ENCODE data around the gene DIPK1B. TPM values are rescaled to one million over a fixed set of nuclear protein-coding genes. Genes with fewer than 3 reads are reported as not detected.

Gene DIPK1B
- 3.0 TPM for total RNA-seq

DNA sequence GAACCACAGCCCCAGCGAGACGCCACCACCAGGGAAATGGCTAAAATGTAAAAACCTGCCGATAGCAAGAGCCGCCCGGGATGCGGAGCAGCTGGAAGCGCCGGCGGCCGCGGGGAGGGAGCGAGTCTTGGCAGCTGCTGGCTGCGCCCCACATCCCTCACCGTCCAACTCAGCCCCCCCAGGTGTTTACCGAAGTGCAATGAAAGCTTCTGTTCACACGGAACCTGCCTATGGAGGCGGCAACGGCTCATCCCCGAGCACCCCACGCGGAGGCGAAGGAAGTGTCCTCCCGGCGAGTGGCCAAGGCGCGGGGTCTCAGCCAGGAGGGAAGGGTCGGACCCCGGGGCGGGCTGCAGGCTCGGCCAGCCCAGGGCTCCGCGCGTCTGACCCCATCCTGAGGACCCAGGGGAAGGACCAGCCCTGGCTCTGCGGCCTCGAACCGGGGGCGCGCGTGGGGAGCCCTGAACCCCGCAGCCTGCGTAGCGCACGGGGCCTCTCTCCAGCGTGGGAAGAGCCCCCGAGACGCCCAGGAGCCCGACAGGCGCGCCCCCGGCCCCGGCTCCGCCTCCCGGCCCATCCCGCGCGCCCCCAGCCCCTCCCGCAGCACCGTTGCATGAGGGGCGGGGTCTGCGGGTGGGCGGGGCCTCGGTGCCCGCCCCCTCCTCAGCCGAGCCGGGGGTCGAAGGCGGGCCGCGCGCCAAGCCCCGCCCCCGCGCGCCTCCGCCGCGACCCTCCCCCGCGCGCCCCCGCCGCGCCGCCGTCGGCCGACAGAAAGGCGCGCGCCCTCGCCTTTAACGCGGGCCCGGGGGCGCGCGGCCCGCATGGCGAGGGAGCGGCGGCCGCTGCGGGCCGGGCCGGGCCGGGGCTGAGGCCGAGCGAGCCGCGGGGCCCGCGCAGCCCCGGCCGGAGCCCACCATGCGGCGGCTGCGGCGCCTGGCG lies at the start of gene DIPK1B:
TSS of gene DIPK1B (plus strand) at position 822 of the 939 bp plus-strand sequence. CDS start at position 916, 94 bp downstream.
- no peak for DNase-seq (ENCODE audit: low spot score)
- ATAC-seq: peak; percentile 24

DNA sequence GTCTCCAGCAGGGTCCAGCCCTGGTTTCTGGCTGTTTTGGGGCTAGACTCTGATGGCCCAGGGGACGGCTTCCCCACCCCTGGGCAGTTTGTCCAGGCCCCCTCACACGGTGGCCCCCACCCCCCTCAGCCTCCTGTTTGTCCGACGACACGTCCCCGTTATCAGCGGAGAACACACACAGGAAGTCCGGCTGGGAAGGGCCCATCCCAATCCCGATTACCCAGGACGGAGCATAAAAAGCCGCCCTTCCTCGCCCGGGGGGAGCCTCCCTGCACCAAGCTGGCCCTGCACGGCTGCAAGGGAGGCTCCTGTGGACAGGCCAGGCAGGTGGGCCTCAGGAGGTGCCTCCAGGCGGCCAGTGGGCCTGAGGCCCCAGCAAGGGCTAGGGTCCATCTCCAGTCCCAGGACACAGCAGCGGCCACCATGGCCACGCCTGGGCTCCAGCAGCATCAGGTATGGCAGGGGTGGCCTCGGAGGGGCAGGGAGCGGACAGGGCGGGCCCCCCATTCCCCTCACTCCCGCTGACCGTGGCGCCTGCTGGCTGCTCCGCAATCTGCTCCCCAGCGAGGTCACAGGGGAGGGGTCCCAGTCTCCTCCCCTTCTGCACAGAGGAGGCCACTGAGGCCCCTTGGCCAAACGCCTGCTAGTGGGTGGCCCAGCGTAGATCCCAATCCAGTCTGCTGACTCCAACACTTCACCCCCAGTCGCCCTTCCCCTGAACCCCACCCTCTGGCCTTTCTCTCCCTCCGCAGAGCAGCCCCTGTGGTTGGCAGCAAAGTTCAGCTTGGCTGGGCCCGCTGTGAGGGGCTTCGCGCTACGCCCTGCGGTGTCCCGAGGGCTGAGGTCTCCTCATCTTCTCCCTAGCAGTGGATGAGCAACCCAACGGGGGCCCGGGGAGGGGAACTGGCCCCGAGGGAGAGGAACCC lies 49.5 kb upstream of the DIPK1B start, which contains the start of gene EGFL7:
TSS of gene EGFL7 (plus strand) at position 261 of the 926 bp plus-strand sequence. CDS start 5,367 bp downstream, outside the sequence.
- ATAC-seq: peak; percentile 20

DNA sequence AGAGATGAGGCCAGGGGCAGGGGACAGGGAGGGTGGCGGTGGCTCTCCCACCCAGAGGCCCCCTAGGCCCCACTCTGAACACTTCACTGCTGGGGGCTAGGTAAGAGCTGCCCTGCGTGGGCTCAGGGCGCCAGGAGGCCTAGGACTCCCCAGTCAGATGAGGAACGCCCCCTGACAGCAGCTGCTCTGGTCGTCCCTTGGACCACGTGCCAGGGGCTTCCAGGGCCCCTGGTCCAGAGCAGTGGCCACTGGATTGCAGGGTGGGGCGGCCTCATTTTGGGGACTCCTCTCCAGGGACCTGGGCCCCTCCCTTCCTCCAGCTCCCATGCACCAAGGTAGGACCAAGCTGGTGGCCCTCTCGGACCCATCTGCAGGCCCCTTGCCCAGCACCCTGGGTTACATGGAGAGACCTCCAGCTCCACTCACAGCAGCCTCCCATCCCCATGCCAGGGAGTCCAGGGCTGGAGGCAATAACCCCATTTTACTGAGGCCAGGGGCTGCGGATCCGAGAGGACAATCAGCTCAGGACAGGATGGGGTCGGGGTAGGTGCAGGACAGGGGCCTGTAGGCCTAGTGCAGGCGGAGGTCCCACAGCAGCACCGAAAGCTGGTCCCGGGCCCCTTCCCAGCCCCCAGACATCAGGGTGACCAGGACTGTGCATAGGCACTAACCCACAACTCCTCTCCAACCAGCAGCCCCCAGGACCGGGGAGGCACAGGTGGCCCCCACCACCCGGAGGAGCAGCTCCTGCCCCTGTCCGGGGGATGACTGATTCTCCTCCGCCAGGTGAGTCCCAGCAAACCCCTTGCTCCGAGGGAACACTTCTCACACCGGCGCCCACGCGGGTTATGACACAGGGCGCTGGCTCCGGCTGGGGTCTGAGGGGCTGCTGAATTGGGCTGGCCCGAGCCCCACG lies 48.1 kb upstream of the DIPK1B start:
- ATAC-seq: no peak
- DNase-seq (ENCODE audit: low spot score): no peak

More for the DNA sequence above, 49.5 kb upstream of the DIPK1B start, which contains the start of gene EGFL7:
- no peak for DNase-seq (ENCODE audit: low spot score)

DNA sequence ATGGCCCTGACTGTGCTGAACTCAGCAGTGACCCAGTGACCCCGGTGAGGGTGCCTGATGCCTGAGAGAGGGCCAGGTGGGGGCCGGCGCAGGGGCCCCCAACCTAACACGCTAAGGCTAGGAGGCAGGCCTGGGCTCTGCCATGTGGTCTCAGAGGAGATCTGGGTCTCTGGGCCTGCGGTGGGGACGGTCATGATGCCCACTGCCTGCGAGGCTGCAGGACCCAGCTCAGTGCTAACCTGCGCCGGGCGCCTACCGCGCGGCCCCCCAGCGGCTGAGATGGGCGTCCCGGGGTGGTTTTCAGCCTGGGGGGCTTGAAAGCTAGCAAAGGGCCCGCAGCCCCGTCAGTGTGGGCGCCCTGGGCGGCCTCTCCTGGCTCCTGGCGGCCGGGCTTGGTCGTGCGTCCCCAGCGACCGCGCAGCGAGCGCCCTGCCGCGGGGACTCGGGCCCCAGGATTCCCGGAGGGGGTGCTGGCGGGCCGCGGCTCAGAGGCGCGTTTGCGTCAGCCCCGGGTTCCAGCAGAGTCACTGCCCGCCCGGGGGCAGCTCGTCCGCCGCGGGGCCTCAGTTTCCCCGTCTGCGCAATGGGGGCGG lies 47.2 kb upstream of the DIPK1B start:
- no peak for DNase-seq (ENCODE audit: low spot score)
- no peak for ATAC-seq

DNA sequence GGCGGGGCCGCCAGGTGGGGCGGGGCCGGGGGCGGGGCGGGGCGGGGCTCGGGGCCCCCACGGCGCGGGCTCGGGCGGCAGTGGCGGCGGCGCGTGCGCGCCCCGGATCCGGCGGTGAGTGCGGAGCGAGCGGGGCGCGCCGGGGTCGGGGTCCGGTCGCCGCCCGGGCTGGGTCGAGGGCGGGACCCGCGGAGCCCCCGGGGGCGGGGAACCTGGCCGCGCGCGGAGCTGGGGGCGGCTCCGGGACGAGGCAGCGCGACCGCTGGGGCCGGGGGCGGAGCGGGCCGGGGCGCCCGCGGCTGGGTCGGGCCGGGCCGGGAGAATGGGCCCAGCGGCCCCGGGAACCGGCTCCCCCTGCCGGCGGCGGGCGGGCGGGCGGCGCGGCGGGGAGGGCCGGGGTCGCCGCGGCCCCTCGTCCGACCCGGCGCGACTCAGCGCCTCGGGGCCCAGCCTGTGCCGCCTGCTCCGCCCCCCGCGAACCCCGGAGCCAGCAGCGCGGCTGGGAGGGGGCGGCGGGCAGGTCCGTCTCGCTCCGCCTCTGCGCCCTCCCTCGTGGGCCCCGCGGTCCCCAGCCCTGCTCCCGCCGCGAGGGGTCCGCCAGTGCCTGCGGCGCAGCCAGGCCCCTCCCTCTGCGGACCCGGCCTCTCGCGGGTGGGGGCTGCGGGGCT lies 46.5 kb upstream of the DIPK1B start:
- DNase-seq (ENCODE audit: low spot score): no peak
- no peak for ATAC-seq

DNA sequence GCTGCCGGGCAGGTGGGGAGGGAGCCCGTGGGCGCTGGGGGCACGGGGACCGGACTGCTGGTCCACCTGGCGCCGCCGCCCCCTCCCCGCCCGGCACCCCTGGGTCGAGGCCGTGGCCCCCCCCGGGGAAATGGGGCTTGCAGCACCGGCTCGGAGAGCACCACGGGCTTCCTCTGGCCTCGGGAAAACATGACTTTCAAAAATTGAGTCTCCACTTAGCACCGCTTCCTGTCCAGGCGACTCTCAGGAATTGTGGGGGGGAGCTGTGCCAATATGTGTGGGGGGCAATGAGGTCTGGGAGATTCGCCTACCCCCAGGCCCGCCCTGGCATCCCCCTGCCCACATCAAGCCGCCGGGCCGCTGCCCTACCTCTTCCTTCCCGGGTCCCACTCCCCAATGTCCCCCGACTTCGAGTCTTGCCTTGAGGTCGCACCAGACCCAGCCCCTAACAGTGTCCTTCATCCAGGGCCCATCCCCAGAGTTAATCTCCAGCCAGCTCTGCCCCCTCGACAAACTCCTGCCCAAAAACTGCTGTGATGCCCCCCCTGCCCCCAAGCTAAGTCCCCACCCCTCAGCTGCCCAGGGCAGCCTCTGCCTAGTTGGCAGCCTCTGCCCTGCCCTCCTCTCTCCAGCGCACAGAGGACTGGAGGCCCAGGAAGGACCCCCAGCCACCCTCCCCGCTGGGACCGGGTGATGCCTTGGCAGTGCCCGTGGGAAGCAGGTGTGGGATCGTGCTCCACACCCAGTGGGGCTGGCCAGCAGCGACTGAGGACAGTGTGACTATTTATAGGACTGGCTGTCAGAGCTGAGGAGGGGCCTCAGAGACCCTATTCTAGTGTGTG lies 45.8 kb upstream of the DIPK1B start:
- ATAC-seq (no peak), DNase-seq (ENCODE audit: low spot score) (no peak)

DNA sequence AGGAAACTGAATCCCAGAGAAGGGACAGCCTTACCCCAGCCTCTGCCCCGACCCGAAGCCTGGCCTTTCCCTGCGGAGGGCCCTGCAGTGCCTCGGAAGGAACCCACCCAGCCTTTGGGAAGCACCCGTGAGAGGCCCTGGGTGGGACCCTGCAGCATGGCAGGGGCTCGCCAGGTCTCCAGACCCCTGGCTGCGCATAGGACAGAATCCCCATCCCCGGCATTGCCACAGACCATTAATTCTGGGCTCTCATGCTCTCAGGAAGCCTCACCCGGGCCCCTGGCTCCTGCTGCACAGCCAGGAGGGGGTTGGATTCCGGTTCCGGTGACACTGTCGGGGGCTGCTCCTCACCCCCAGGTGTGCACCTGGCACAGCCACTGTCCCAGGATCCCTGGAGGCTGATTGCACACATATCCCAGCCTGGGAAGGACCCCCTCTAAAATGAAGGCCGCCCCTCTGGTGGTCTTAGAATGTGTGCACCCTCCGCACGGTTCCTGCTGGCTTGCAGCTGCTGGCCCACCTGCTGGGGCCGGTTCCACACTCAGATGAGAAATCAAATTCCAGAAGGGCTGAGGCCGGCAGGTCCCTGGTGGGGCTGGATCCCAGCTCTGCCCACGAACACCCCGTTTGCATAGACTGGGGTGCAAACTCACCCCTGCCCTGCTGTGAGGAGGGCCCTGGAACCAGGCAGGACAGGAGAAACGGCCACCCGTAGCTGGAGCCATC lies 45.0 kb upstream of the DIPK1B start:
- ATAC-seq (no peak), DNase-seq (ENCODE audit: low spot score) (no peak)

DNA sequence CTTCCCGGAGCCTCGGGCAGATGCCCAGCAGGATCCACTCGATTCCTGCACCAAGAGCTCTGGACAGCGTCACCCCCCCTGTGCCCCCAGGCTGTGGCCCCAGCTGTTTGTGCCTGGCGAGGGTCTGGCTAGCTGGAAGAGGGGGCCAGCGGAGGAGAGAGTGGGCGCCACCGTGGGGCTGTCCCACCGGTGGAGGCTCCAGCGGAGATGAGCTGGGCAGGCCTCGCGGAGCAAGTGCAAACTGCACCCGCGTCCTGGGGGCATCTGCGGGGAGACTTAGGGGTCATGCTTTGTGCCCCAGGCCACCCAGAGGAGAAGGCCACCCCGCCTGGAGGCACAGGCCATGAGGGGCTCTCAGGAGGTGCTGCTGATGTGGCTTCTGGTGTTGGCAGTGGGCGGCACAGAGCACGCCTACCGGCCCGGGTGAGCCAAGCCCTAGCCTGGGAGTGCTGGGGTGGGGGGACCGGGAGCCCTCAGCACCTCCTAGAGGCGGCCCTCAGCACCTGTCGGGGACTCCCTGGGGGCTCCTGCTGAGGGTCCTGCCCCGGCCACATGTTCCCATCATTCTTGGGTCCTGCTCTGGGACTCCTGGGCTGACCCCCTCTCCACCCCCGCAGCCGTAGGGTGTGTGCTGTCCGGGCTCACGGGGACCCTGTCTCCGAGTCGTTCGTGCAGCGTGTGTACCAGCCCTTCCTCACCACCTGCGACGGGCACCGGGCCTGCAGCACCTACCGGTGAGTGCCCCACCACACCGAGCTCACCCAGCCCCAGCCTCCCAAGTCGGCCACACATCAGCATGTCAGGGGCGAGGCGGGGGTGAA lies 44.2 kb upstream of the DIPK1B start:
- no peak for DNase-seq (ENCODE audit: low spot score)
- ATAC-seq: no peak

DNA sequence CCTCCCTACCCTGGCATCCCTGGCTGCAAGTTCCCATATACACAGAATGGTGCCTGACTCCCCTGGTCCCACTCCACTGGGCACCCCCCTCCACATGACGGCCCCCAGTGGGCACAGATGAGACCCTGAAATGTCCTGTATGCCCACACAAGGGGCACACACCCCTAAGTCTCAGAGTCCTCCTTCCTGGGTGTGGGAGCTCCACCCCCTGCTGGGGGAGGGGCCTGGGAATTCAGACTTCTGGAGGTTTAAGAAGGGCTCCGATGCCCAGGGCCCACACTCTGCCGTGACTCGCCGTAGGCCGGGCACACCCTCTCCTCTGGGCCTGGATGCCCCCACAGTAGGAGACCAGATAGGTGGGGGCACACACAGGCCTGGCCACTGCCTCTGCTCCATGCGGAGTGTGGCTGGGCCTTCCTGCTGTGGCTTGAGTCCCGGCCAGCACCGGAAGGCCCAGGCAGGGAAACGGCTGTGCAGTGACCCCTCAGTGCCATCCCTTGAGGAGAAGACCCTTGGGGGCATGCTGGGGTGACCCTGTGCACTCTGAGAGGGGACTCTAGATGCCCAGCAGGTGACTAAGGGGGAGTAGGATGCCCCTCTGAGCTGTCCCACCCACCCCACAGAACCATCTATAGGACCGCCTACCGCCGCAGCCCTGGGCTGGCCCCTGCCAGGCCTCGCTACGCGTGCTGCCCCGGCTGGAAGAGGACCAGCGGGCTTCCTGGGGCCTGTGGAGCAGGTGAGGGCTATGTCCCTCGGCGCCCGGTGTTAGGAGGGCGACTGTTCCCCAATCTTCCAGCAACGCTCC lies 43.2 kb upstream of the DIPK1B start:
- ATAC-seq (peak; percentile 0), DNase-seq (ENCODE audit: low spot score) (no peak)

DNA sequence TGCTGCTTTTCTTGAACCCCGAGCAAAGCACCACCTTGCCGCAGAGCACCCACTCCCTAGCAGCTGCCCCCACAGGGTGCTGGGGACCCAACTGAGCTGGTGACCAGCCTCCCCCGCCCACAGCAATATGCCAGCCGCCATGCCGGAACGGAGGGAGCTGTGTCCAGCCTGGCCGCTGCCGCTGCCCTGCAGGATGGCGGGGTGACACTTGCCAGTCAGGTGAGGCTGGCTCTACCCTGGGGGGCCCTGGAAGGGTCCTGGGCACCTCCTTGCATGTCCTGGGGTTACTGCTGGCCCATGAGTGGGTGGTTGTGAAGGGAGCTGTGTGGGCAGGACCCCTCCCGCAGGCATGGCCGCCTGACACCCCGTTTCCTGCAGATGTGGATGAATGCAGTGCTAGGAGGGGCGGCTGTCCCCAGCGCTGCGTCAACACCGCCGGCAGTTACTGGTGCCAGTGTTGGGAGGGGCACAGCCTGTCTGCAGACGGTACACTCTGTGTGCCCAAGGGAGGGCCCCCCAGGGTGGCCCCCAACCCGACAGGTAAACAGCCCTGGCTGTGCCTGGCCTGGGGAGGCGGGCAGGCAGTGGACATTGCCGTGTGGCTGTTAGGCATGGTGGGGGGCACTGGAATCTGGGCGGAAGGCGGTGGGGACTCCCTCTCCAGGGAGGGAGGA lies 42.4 kb upstream of the DIPK1B start:
- DNase-seq (ENCODE audit: low spot score) (no peak), ATAC-seq (no peak)

DNA sequence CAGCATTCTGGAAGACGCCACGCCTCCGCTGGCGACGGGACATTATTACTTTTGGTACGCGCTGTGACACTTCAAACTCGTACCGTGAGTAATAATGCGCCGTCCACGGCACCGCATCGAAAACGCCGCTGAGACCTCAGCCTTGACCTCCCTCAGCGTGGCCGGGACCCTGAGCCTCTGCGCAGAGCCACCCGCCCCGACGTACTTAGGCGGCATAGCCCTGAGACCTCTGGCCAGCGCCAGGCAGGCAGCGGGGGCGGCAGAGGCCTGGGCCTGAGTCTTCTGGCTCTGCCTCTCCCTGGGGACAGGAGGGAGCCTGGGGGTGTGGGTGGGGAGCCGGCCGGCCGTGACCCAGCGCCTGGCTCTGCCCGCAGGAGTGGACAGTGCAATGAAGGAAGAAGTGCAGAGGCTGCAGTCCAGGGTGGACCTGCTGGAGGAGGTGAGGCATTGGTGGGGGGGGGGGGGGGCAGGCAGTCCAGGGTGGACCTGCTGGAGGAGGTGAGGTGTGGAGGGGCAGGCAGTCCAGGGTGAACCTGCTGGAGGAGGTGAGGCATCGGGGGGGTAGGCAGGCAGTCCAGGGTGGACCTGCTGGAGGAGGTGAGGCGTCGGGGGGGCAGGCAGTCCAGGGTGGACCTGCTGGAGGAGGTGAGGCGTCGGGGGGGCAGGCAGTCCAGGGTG lies 41.7 kb upstream of the DIPK1B start:
- DNase-seq (ENCODE audit: low spot score) (no peak), ATAC-seq (peak; percentile 2)

DNA sequence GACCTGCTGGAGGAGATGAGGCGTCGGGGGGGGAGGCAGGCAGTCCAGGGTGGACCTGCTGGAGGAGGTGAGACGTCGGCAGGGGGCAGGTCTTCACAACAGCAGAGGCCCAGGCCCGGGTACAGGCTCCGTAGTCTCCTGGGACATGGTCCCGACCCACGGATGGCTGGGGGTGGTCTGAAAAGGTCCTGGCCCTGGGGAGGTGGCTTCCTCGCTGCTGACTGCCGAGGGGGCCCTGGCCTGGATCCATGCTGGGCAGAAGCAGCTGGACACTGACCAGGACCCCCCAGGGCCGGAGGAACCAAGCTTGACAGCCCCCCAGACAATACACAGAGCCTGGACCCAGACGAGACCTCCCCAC lies 41.1 kb upstream of the DIPK1B start:
- DNase-seq (ENCODE audit: low spot score) (no peak), ATAC-seq (peak; percentile 2)

DNA sequence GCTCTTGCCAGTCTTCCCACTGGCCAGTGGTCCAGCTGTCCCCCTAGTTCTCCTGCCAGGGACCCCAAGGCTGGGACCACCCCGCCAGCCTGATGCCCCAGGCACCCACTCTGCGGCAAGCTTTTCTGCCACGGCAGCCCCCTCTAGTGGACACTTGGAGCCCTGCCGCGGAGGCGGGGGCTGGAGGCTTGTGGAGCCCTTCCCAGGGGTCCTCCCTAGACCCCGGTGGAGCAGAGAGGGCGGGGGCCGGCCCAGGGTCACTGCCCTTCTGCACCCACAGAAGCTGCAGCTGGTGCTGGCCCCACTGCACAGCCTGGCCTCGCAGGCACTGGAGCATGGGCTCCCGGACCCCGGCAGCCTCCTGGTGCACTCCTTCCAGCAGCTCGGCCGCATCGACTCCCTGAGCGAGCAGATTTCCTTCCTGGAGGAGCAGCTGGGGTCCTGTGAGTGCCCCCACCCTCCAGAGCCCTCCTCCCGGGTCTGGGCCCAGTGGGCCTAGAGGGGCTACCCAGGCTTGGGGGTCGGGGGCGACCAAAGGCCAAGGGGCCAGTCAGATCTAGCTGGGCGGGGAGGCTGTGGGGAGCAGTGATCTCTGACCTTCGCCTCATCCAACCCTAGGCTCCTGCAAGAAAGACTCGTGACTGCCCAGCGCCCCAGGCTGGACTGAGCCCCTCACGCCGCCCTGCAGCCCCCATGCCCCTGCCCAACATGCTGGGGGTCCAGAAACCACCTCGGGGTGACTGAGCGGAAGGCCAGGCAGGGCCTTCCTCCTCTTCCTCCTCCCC lies 40.5 kb upstream of the DIPK1B start:
- DNase-seq (ENCODE audit: low spot score): no peak
- peak; percentile 29 for ATAC-seq

DNA sequence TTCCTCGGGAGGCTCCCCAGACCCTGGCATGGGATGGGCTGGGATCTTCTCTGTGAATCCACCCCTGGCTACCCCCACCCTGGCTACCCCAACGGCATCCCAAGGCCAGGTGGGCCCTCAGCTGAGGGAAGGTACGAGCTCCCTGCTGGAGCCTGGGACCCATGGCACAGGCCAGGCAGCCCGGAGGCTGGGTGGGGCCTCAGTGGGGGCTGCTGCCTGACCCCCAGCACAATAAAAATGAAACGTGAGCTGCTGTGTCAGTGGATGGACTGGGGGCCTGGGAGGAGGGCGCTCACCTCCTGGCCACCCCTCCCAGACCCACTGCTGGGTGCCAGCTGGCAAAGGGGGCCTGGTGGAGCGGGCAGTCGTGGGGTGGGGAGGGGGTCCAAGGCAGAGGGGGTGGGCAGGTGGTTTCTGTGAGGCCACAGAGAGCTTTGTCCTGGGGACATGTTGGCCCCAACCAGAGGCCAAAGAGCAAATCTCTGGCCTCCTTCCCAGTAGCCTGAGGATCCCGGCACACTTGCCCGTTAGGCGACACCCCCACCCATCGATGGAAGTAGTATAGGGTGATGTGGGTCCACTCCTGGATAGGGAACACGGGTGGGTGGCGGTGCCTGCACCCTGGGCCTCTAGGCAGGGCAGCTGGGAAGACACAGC lies 39.8 kb upstream of the DIPK1B start:
- peak; percentile 81 for DNase-seq (ENCODE audit: low spot score)
- ATAC-seq: peak; percentile 37
